H9 (cell line): Measurements from ENCODE around the gene CNTF. TPM values are rescaled to one million over a fixed set of nuclear protein-coding genes. Genes with fewer than 3 reads are reported as not detected.

Source experiments
- DNase-seq: peaks from one replicate; pipeline ENCODE4 v3.0.0-alpha.2; 2017
- H2AFZ ChIP-seq: one replicate; pipeline ENCODE4 v1.6.1; 2013; ENCODE audit warnings: mild to moderate bottlenecking, low read length, control low read depth, moderate library complexity
- H2AK5ac ChIP-seq: 2 replicates; pipeline ENCODE4 v1.6.1; 2013; ENCODE audit warnings: low read length, control low read depth, mixed read lengths; ENCODE audit not compliant: insufficient read length
- H2BK120ac ChIP-seq: one replicate; pipeline ENCODE4 v1.6.1; 2013; ENCODE audit warnings: low read depth, mild to moderate bottlenecking, low read length, control low read depth, inconsistent platforms; ENCODE audit not compliant: poor library complexity, severe bottlenecking
- H2BK12ac ChIP-seq: 2 replicates; pipeline ENCODE4 v1.6.1; 2013; ENCODE audit warnings: low read length, control low read depth, mixed read lengths, low read depth; ENCODE audit not compliant: insufficient read length
- H2BK15ac ChIP-seq: 2 replicates; pipeline ENCODE4 v1.6.1; 2013; ENCODE audit warnings: low read depth, low read length, control low read depth
- H2BK20ac ChIP-seq: one replicate; pipeline ENCODE4 v1.6.1; 2013; ENCODE audit warnings: low read depth, mild to moderate bottlenecking, low read length, control low read depth, inconsistent platforms; ENCODE audit not compliant: poor library complexity, severe bottlenecking
- H2BK5ac ChIP-seq: 2 replicates; pipeline ENCODE4 v1.6.1; 2013; ENCODE audit warnings: low read length, control low read depth, mixed read lengths; ENCODE audit not compliant: insufficient read length
- H3K14ac ChIP-seq: 2 replicates; pipeline ENCODE4 v1.6.1; 2013; ENCODE audit warnings: low read length, control low read depth; ENCODE audit not compliant: insufficient read depth
- H3K18ac ChIP-seq: 2 replicates; pipeline ENCODE4 v1.6.1; 2013; ENCODE audit warnings: low read depth, mild to moderate bottlenecking, mixed read lengths, low read length, control low read depth; ENCODE audit not compliant: insufficient read length
- H3K23ac ChIP-seq: 2 replicates; pipeline ENCODE4 v1.6.1; 2013; ENCODE audit warnings: low read length, control low read depth, mixed read lengths, low read depth; ENCODE audit not compliant: insufficient read length
- H3K23me2 ChIP-seq: 2 replicates; pipeline ENCODE4 v1.6.1; 2013; ENCODE audit warnings: low read depth, mild to moderate bottlenecking, mixed read lengths, low read length, control low read depth; ENCODE audit not compliant: insufficient read length, poor library complexity, severe bottlenecking
- H3K27ac ChIP-seq: 2 replicates; pipeline ENCODE4 v1.5.1; 2013; ENCODE audit warnings: low read length, control low read depth, mixed read lengths, low read depth; ENCODE audit not compliant: insufficient read length
- H3K27me3 ChIP-seq: 2 replicates; pipeline ENCODE4 v1.6.1; 2013; ENCODE audit warnings: low read length, control low read depth, inconsistent platforms; ENCODE audit not compliant: insufficient read depth
- H3K4ac ChIP-seq: 2 replicates; pipeline ENCODE4 v1.6.1; 2013; ENCODE audit warnings: low read depth, mild to moderate bottlenecking, control low read depth, inconsistent platforms, low read length, moderate library complexity
- H3K4me1 ChIP-seq: 2 replicates; pipeline ENCODE4 v1.6.1; 2013; ENCODE audit warnings: low read length, control low read depth, inconsistent platforms; ENCODE audit not compliant: insufficient read depth
- H3K4me2 ChIP-seq: 2 replicates; pipeline ENCODE4 v1.6.1; 2013; ENCODE audit warnings: low read length, control low read depth, mixed read lengths; ENCODE audit not compliant: insufficient read length, insufficient read depth
- H3K56ac ChIP-seq: 2 replicates; pipeline ENCODE4 v1.6.1; 2013; ENCODE audit warnings: low read depth, mild to moderate bottlenecking, mixed read lengths, low read length, control low read depth; ENCODE audit not compliant: insufficient read length
- H3K79me1 ChIP-seq: 2 replicates; pipeline ENCODE4 v1.6.1; 2013; ENCODE audit warnings: low read depth, mild to moderate bottlenecking, moderate library complexity, low read length, control low read depth, inconsistent platforms; ENCODE audit not compliant: insufficient read depth, poor library complexity, severe bottlenecking
- H3K79me2 ChIP-seq: 2 replicates; pipeline ENCODE4 v1.6.1; 2013; ENCODE audit warnings: low read length, control low read depth, inconsistent platforms; ENCODE audit not compliant: insufficient read depth
- H3K9ac ChIP-seq: 2 replicates; pipeline ENCODE4 v1.6.1; 2013; ENCODE audit warnings: low read length, control low read depth, mixed read lengths; ENCODE audit not compliant: insufficient read length; ENCODE audit errors: extremely low read depth
- H3K9me3 ChIP-seq: one replicate; pipeline ENCODE4 v1.6.1; 2013; ENCODE audit warnings: low read depth, low read length, inconsistent platforms; ENCODE audit not compliant: control insufficient read depth
- H3T11ph ChIP-seq: one replicate; pipeline ENCODE4 v1.6.1; 2013; ENCODE audit warnings: mild to moderate bottlenecking, low read length, control low read depth, inconsistent platforms
- H4K20me1 ChIP-seq: one replicate; pipeline ENCODE4 v1.6.1; 2013; ENCODE audit not compliant: control insufficient read depth, insufficient read length, insufficient read depth
- H4K5ac ChIP-seq: 2 replicates; pipeline ENCODE4 v1.6.1; 2013; ENCODE audit warnings: low read depth, mild to moderate bottlenecking, mixed read lengths, low read length, control low read depth; ENCODE audit not compliant: insufficient read length
- H4K8ac ChIP-seq: replicated peaks from 2 replicates; pipeline ENCODE4 v1.6.1; 2013; ENCODE audit warnings: low read length, control low read depth, mixed read lengths, low read depth; ENCODE audit not compliant: insufficient read length
- H4K91ac ChIP-seq: 2 replicates; pipeline ENCODE4 v1.6.1; 2013; ENCODE audit warnings: low read depth, mild to moderate bottlenecking, moderate library complexity, mixed read lengths, low read length, control low read depth; ENCODE audit not compliant: insufficient read length
- H3K27ac Mint-ChIP-seq, 3 experiments: 2 replicates in 2 of 3; 3 replicates in 1 of 3; pipeline ENCODE4 v1.8.0; 2020 to 2021; ENCODE audit warnings: mixed read lengths in 3 of 3, mild to moderate bottlenecking in 1 of 3, moderate library complexity in 1 of 3
- H3K27me3 Mint-ChIP-seq: 2 replicates; pipeline ENCODE4 v1.8.0; 2021; ENCODE audit warnings: low read depth, mild to moderate bottlenecking, moderate library complexity, mixed read lengths
- H3K36me3 Mint-ChIP-seq, 3 experiments: 2 replicates in 2 of 3; 3 replicates in 1 of 3; pipeline ENCODE4 v1.8.0; 2020 to 2021; ENCODE audit warnings: low read depth in 3 of 3, mixed read lengths in 3 of 3; ENCODE audit not compliant: insufficient read depth in 1 of 3
- H3K4me1 Mint-ChIP-seq, 2 experiments: 2 replicates each; pipeline ENCODE4 v1.8.0; 2020; ENCODE audit warnings: mixed read lengths in 2 of 2
- H3K4me3 Mint-ChIP-seq, 2 experiments: 2 replicates in 1 of 2; 3 replicates in 1 of 2; pipeline ENCODE4 v1.8.0; 2020 to 2021; ENCODE audit warnings: mild to moderate bottlenecking in 2 of 2, mixed read lengths in 2 of 2, moderate library complexity in 1 of 2
- H3K9me3 Mint-ChIP-seq, 2 experiments: 2 replicates in 1 of 2; 3 replicates in 1 of 2; pipeline ENCODE4 v1.8.0; 2020; ENCODE audit warnings: mild to moderate bottlenecking in 2 of 2, mixed read lengths in 2 of 2, moderate library complexity in 1 of 2
- CTCF ChIP-seq: fragments of 200-600 bp; sonication (generic); conservative IDR thresholded peaks from 3 replicates; pipeline ENCODE4 v1.8.0; 2021; ENCODE audit warnings: antibody characterized with exemption, mild to moderate bottlenecking
- WGBS: extraction: QIAGEN DNeasy Blood & Tissue Kit; methylation state at CpG from one replicate; pipeline ENCODE4 v1.1.7; 2013; ENCODE audit warnings: missing lambda C conversion rate, low lambda C conversion rate, mixed read lengths; ENCODE audit not compliant: insufficient read length; ENCODE audit errors: extremely low coverage; 5-methylcytosine and 5-hydroxymethylcytosine counted together
- total RNA-seq: library from RNA; stranded (reverse); gene quantifications from 2 replicates; pipeline ENCODE4 v1.2.1, GENCODE V29; 2021

Gene CNTF
- total RNA-seq, 1 experiment from 2014 or later: 3.5 TPM

- no peaks in the 10 kb centered on the region for H3K23me2 ChIP-seq
- no peaks in the 10 kb centered on the region for H3K4me1 ChIP-seq
- Mint-ChIP-seq H3K4me3 (no peak overlapping the region), H3K27me3 (no peaks in the 10 kb centered on the region), H3K9me3 (peaks cover 0 to 7% of the 10 kb centered on the region in 2 experiments; a peak in 2 of 5 replicates), H3K27ac (no peak overlapping the region), H3K4me1 (no peaks in the 10 kb centered on the region), H3K36me3 (no peaks in the 10 kb centered on the region)
- no peak overlapping the region for H3K9ac ChIP-seq
- no peak overlapping the region for H3K14ac ChIP-seq
- no peaks in the 10 kb centered on the region for H3K9me3 ChIP-seq
- H4K8ac ChIP-seq: no peak overlapping the region
- H3K23ac ChIP-seq: no peak overlapping the region
- no peak overlapping the region for H4K91ac ChIP-seq
- H3K79me1 ChIP-seq: no peaks in the 10 kb centered on the region
- no peaks in the 10 kb centered on the region for H3K79me2 ChIP-seq
- H3K18ac ChIP-seq: no peak overlapping the region
- no peak overlapping the region for H3K4me2 ChIP-seq
- no peaks in the 10 kb centered on the region for H4K20me1 ChIP-seq
- no peak overlapping the region for H3K56ac ChIP-seq
- H4K5ac ChIP-seq: no peak overlapping the region
- no peak overlapping the region for H2AK5ac ChIP-seq
- no peak overlapping the region for H2BK15ac ChIP-seq
- no peaks in the 10 kb centered on the region for H3K27me3 ChIP-seq
- H3K4ac ChIP-seq: no peak overlapping the region
- H2BK120ac ChIP-seq: no peak overlapping the region
- no peak overlapping the region for H2BK20ac ChIP-seq
- H3K27ac ChIP-seq: no peak overlapping the region
- no peak overlapping the region for H2BK5ac ChIP-seq
- H3T11ph ChIP-seq: no peak overlapping the region
- WGBS: no CpG with 5 or more reads among the region's 6 CpGs
- DNase-seq: no peak
- H2BK12ac ChIP-seq: no peak overlapping the region
- no peak for TF ChIP-seq CTCF
- no peak overlapping the region for H2AFZ ChIP-seq
Measured at GRCh38 chr11:58671983-58672633, 49.6 kb downstream of the CNTF start.
